HepG2 (cell line): ENCODE data around the gene KMT2B. TPM values are rescaled to one million over a fixed set of nuclear protein-coding genes. Genes with fewer than 3 reads are reported as not detected.

Source experiments
- ATAC-seq: fragments of 200-7000 bp; cut with Tn5 transposase; 3 replicates; pipeline ENCODE4 v1.9.1; 2020; ENCODE audit warnings: mild to moderate bottlenecking, moderate library complexity
- BruUV-seq: library from RNA; stranded (reverse); fragments of 400-500 nt; replicated peaks from 2 replicates; lab custom pipeline; 2021; lab: Mats Ljungman, UMichigan
- CTCF ChIA-PET: fragments of 300-600 bp; formaldehyde crosslinking; extraction: SDS; loops from one replicate; lab custom pipeline; 2021; ENCODE audit warnings: low total read pairs, inconsistent platforms, low intra/inter-chr PET ratio; lab: Yijun Ruan, JAX
- POLR2A ChIA-PET: fragments of 350-600 bp; sonication (Branson Sonifier 250); formaldehyde crosslinking; loops from one replicate; lab custom pipeline; 2020; ENCODE audit warnings: antibody characterized with exemption, inconsistent platforms; lab: Yijun Ruan, JAX
- DNase-seq: peaks from one replicate; pipeline ENCODE4 v3.0.0-alpha.2; 2015; ENCODE audit warnings: low spot score
- FAIRE-seq: peaks from 3 replicates; lab custom pipeline; 2011; peaks lifted over from hg19 to GRCh38; lab: Jason Lieb, UNC
- H2AFZ ChIP-seq: one replicate; pipeline ENCODE4 v1.6.1; 2011; ENCODE audit warnings: low read length, inconsistent platforms
- H3K27ac ChIP-seq: fragments of 300-600 bp; 3 replicates; pipeline ENCODE4 v1.8.0; 2011; ENCODE audit warnings: mixed run types, mild to moderate bottlenecking, mixed read lengths, low read length, inconsistent platforms; ENCODE audit not compliant: insufficient read depth; ENCODE audit errors: extremely low read length
- H3K27me3 ChIP-seq, 2 experiments: fragments of 200-600 bp in 1 of 2; 2 replicates in 1 of 2; 3 replicates in 1 of 2; pipeline versions ENCODE4 v1.6.0 to v1.8.0; 2011; ENCODE audit warnings: low read length in 2 of 2, mild to moderate bottlenecking in 2 of 2, moderate library complexity in 2 of 2, inconsistent platforms in 1 of 2; ENCODE audit not compliant: insufficient read depth in 2 of 2, control insufficient read depth in 1 of 2
- H3K36me3 ChIP-seq, 2 experiments: fragments of 200-600 bp in 1 of 2; replicated peaks in 1 of 2; 2 replicates in 1 of 2; 3 replicates in 1 of 2; pipeline versions ENCODE4 v1.5.1 to v1.8.0; 2011; ENCODE audit warnings: low read length in 2 of 2, inconsistent platforms in 1 of 2; ENCODE audit not compliant: insufficient read depth in 2 of 2, control insufficient read depth in 1 of 2
- H3K4me1 ChIP-seq: 2 replicates; pipeline ENCODE4 v1.5.1; 2012; ENCODE audit warnings: low read length, inconsistent platforms; ENCODE audit not compliant: insufficient read depth
- H3K4me2 ChIP-seq: 2 replicates; pipeline ENCODE4 v1.6.0; 2011; ENCODE audit warnings: low read depth, low read length, inconsistent platforms
- H3K4me3 ChIP-seq, 3 experiments: fragments of 200-600 bp in 1 of 3; sonication (generic), shearing (Covaris generic) in 1 of 3; replicated peaks in 1 of 3; 2 replicates each; pipeline ENCODE4 v1.5.1; 2011 to 2016; ENCODE audit warnings: low read length in 3 of 3, inconsistent platforms in 2 of 3, low read depth in 2 of 3, mild to moderate bottlenecking in 2 of 3, control low read depth in 1 of 3, mixed read lengths in 1 of 3; ENCODE audit not compliant: insufficient read depth in 1 of 3
- H3K79me2 ChIP-seq: one replicate; pipeline ENCODE4 v1.6.1; 2011; ENCODE audit warnings: low read length, inconsistent platforms; ENCODE audit not compliant: insufficient read depth
- H3K9ac ChIP-seq: 2 replicates; pipeline ENCODE4 v1.6.0; 2011; ENCODE audit warnings: mild to moderate bottlenecking, low read depth, low read length, inconsistent platforms; ENCODE audit not compliant: insufficient read depth
- H3K9me3 ChIP-seq: 2 replicates; pipeline ENCODE4 v1.5.1; 2012; ENCODE audit warnings: mild to moderate bottlenecking, low read length
- H4K20me1 ChIP-seq: 2 replicates; pipeline ENCODE4 v1.6.0; 2011; ENCODE audit warnings: inconsistent platforms, mild to moderate bottlenecking, low read length, moderate library complexity; ENCODE audit not compliant: insufficient read depth
- CCDC6 ChIP-seq: sonication (generic); formaldehyde crosslinking; IDR thresholded peaks from 2 replicates; pipeline ENCODE4 v1.8.1; 2022; ENCODE audit warnings: mild to moderate bottlenecking, missing genetic modification reagents, moderate library complexity
- KDM5A ChIP-seq: fragments of 200-600 bp; sonication (generic); IDR thresholded peaks from 2 replicates; pipeline ENCODE4 v1.7.0; 2018; ENCODE audit warnings: antibody characterized with exemption, mild to moderate bottlenecking, low read length, borderline replicate concordance
- NKX3-1 ChIP-seq: sonication (generic); formaldehyde crosslinking; IDR thresholded peaks from 2 replicates; pipeline ENCODE4 v1.5.0; 2020; ENCODE audit warnings: missing genetic modification reagents
- SALL2 ChIP-seq: sonication (generic); formaldehyde crosslinking; IDR thresholded peaks from 2 replicates; pipeline ENCODE4 v1.8.1; 2023; ENCODE audit warnings: mild to moderate bottlenecking, missing genetic modification reagents, inconsistent platforms
- SATB2 ChIP-seq: sonication (generic); formaldehyde crosslinking; IDR thresholded peaks from 2 replicates; pipeline ENCODE4 v1.5.0; 2020; ENCODE audit warnings: missing genetic modification reagents
- SNAPC2 ChIP-seq: sonication (generic); formaldehyde crosslinking; IDR thresholded peaks from 2 replicates; pipeline ENCODE4 v1.8.1; 2022; ENCODE audit warnings: mild to moderate bottlenecking, missing genetic modification reagents
- TEAD2 ChIP-seq: sonication (generic); formaldehyde crosslinking; IDR thresholded peaks from 2 replicates; pipeline ENCODE4 v1.9.0; 2021; ENCODE audit warnings: missing genetic modification reagents
- THYN1 ChIP-seq: sonication (generic); formaldehyde crosslinking; IDR thresholded peaks from 2 replicates; pipeline ENCODE4 v1.8.1; 2023; ENCODE audit warnings: low read depth, mild to moderate bottlenecking, moderate library complexity, missing genetic modification reagents, borderline replicate concordance
- ZNF317 ChIP-seq: sonication (generic); formaldehyde crosslinking; IDR thresholded peaks from 2 replicates; pipeline ENCODE4 v1.5.0; 2020; ENCODE audit warnings: mild to moderate bottlenecking, missing genetic modification reagents
- ZNF543 ChIP-seq: sonication (generic); formaldehyde crosslinking; IDR thresholded peaks from 2 replicates; pipeline ENCODE4 v1.4.0; 2020; ENCODE audit warnings: mild to moderate bottlenecking, missing genetic modification reagents
- ZNF678 ChIP-seq: sonication (generic); formaldehyde crosslinking; IDR thresholded peaks from 2 replicates; pipeline ENCODE4 v1.4.0; 2020; ENCODE audit warnings: mild to moderate bottlenecking, missing genetic modification reagents
- ZNF780A ChIP-seq: sonication (generic); formaldehyde crosslinking; IDR thresholded peaks from 2 replicates; pipeline ENCODE4 v1.8.0; 2022; ENCODE audit warnings: mild to moderate bottlenecking, missing genetic modification reagents, moderate library complexity
- WGBS: methylation state at CpG from one replicate; pipeline ENCODE4 v1.1.6; 2017; ENCODE audit warnings: low lambda C conversion rate; 5-methylcytosine and 5-hydroxymethylcytosine counted together
- in situ Hi-C: cut with HindIII; loops from 2 replicates; pipeline ENCODE4 v1.10.0; 2017; ENCODE audit warnings: low pct_unique_long_range_greater_than_20kb; ENCODE audit not compliant: extremely low pct_ligation_motif_present
- intact Hi-C: fragments of 100-400 bp; cut with micrococcal nuclease; formaldehyde crosslinking; loops from one replicate; pipeline ENCODE4 v1.10.0; 2022; ENCODE audit not compliant: unreplicated experiment
- polyA plus RNA-seq, 8 experiments: library from polyadenylated mRNA; depleted of rRNA in 3 of 8; stranded (reverse) in 7 of 8; unstranded in 1 of 8; fragments of >200 nt; fragmentation: Illumina TruSeq in 4 of 8; extraction: Trizol in 4 of 8; gene quantifications; 2 replicates each; pipeline versions ENCODE4 v1.2.1 to v1.2.3, GENCODE V29; 2011 to 2016; ENCODE audit warnings: low read depth in 4 of 8, missing spikeins in 1 of 8, mixed read lengths in 1 of 8; ENCODE audit not compliant: insufficient read depth in 1 of 8
- total RNA-seq, 5 experiments: library from RNA; depleted of rRNA; stranded (reverse); fragments of >200 nt; fragmentation: Illumina TruSeq; extraction: Trizol; gene quantifications; 2 replicates each; pipeline ENCODE4 v1.2.3, GENCODE V29; 2016; ENCODE audit warnings: low read depth in 1 of 5
- TF ChIP-seq, protein P1 (sequence below): sonication (generic); IDR thresholded peaks from 2 replicates; pipeline ENCODE4 v1.6.1; 2016; ENCODE audit warnings: low read depth, borderline replicate concordance
- TF ChIP-seq, protein P2 (sequence below), 2 experiments: sonication (generic) in 1 of 2; formaldehyde crosslinking in 1 of 2; IDR thresholded peaks; 2 replicates each; pipeline versions ENCODE4 v1.6.1 to v1.9.0; 2014 to 2022; ENCODE audit warnings: antibody characterized with exemption in 1 of 2, borderline replicate concordance in 1 of 2, inconsistent platforms in 1 of 2, low read depth in 1 of 2, missing genetic modification reagents in 1 of 2
- TF ChIP-seq, protein P3 (sequence below): sonication (generic); formaldehyde crosslinking; IDR thresholded peaks from 2 replicates; pipeline ENCODE4 v1.4.0; 2020; ENCODE audit warnings: mild to moderate bottlenecking, missing genetic modification reagents
- TF ChIP-seq, protein P4 (sequence below): IDR thresholded peaks from 2 replicates; pipeline ENCODE4 v1.6.1; 2016; ENCODE audit warnings: missing genetic modification reagents, missing compliant biosample characterization

KMT2B gene
- total and polyA plus RNA-seq, 2 of the 13 experiments (the other 11 are each of a cell fraction or from before 2014, with no cell fraction given) = 6.2 to 16.9 TPM

DNA sequence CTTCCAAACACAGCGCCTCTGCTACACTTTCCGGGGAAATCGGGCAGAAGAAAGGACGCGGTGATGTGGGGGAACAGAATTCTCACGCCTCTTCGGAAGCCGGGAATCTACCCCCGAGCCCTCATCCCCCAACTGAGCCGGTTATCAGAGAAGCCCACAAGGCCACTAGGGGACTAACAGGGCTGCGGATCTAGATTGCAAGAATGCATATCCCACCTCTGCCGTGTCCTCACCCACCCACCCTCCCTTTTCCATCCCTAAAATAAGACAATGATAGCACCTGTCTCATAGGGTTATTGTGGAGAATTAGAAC lies 23.4 kb downstream of the KMT2B start:
- intact Hi-C loops = loop anchor here (1.0 to 10.0 kb wide), 3 partner anchors 22 to 50 kb away; partner anchors contain the start of gene KMT2B
- FAIRE-seq = no peak
- POLR2A ChIA-PET = interaction anchor here (0.8 to 4.6 kb wide), 23 partner anchors 7 to 190 kb away, joined by 3 to 69 read pairs (median 5); partner anchors contain the start of genes COX6B1, HAUS5, HSPB6 and LIN37
- H3K4me3 ChIP-seq = peak overlapping the region; percentile 50 to 84 (median 62); a peak in 5 of 6 replicates
- no peaks in the 10 kb centered on the region; a peak in 1 of 5 replicates for H3K27me3 ChIP-seq
- peak overlapping the region; percentile 89 for H3K27ac ChIP-seq
- peak; percentile 8 for ATAC-seq
- H3K79me2 ChIP-seq = peaks cover 5% of the 10 kb centered on the region
- in situ Hi-C loops = no loop called here
- no TSS peak for BruUV-seq
- no peak overlapping the region for H2AFZ ChIP-seq
- no peaks in the 10 kb centered on the region for H3K9me3 ChIP-seq
- peaks cover 31% of the 10 kb centered on the region for H3K4me1 ChIP-seq
- CTCF ChIA-PET = no interaction called here
- DNase-seq = no peak
- peaks cover 10 to 29% of the 10 kb centered on the region in 2 experiments; a peak in 4 of 5 replicates for H3K36me3 ChIP-seq
- WGBS = 0% methylated on average over 9 of the region's 12 CpGs
- H3K4me2 ChIP-seq = peak overlapping the region; percentile 94
- peak overlapping the region; percentile 77 for H3K9ac ChIP-seq
- no peaks in the 10 kb centered on the region for H4K20me1 ChIP-seq
- TF ChIP-seq SNAPC2 (CRISPR knock-in tag) (no peak), KDM5A (no peak), ZNF543 (CRISPR knock-in tag) (no peak), ZNF780A (CRISPR knock-in tag) (no peak), CCDC6 (no peak), SATB2 (CRISPR knock-in tag) (no peak), SALL2 (CRISPR knock-in tag) (no peak), TEAD2 (CRISPR knock-in tag) (no peak), THYN1 (CRISPR knock-in tag) (no peak), NKX3-1 (CRISPR knock-in tag) (no peak), ZNF678 (CRISPR knock-in tag) (no peak), ZNF317 (CRISPR knock-in tag) (no peak)
- TF ChIP-seq, protein P1, sequence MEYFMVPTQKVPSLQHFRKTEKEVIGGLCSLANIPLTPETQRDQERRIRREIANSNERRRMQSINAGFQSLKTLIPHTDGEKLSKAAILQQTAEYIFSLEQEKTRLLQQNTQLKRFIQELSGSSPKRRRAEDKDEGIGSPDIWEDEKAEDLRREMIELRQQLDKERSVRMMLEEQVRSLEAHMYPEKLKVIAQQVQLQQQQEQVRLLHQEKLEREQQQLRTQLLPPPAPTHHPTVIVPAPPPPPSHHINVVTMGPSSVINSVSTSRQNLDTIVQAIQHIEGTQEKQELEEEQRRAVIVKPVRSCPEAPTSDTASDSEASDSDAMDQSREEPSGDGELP = no peak
- TF ChIP-seq, protein P2, sequence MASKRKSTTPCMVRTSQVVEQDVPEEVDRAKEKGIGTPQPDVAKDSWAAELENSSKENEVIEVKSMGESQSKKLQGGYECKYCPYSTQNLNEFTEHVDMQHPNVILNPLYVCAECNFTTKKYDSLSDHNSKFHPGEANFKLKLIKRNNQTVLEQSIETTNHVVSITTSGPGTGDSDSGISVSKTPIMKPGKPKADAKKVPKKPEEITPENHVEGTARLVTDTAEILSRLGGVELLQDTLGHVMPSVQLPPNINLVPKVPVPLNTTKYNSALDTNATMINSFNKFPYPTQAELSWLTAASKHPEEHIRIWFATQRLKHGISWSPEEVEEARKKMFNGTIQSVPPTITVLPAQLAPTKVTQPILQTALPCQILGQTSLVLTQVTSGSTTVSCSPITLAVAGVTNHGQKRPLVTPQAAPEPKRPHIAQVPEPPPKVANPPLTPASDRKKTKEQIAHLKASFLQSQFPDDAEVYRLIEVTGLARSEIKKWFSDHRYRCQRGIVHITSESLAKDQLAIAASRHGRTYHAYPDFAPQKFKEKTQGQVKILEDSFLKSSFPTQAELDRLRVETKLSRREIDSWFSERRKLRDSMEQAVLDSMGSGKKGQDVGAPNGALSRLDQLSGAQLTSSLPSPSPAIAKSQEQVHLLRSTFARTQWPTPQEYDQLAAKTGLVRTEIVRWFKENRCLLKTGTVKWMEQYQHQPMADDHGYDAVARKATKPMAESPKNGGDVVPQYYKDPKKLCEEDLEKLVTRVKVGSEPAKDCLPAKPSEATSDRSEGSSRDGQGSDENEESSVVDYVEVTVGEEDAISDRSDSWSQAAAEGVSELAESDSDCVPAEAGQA (IDR thresholded peaks at IDR 0.05; ENCODE audit: low read depth) = no peak
- TF ChIP-seq, protein P2 (CRISPR knock-in tag; IDR thresholded peaks at IDR 0.05; ENCODE audit: borderline replicate concordance) = no peak
- TF ChIP-seq, protein P3, sequence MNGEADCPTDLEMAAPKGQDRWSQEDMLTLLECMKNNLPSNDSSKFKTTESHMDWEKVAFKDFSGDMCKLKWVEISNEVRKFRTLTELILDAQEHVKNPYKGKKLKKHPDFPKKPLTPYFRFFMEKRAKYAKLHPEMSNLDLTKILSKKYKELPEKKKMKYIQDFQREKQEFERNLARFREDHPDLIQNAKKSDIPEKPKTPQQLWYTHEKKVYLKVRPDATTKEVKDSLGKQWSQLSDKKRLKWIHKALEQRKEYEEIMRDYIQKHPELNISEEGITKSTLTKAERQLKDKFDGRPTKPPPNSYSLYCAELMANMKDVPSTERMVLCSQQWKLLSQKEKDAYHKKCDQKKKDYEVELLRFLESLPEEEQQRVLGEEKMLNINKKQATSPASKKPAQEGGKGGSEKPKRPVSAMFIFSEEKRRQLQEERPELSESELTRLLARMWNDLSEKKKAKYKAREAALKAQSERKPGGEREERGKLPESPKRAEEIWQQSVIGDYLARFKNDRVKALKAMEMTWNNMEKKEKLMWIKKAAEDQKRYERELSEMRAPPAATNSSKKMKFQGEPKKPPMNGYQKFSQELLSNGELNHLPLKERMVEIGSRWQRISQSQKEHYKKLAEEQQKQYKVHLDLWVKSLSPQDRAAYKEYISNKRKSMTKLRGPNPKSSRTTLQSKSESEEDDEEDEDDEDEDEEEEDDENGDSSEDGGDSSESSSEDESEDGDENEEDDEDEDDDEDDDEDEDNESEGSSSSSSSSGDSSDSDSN (CRISPR knock-in tag) = no peak
- TF ChIP-seq, protein P4, sequence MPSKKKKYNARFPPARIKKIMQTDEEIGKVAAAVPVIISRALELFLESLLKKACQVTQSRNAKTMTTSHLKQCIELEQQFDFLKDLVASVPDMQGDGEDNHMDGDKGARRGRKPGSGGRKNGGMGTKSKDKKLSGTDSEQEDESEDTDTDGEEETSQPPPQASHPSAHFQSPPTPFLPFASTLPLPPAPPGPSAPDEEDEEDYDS (CRISPR knock-in tag) = no peak
